Brain microvascular endothelial cell (primary cell): Measurements from ENCODE around the gene TFAP2E.
A peak's percentile ranks its signal among the peaks of the same experiment; 100 is the strongest.

Experiments
- DNase-seq: peaks from one replicate; pipeline ENCODE4 v3.0.0-alpha.2; 2020
- H3K27ac ChIP-seq: fragments of 250-450 bp; sonication (Bioruptor Pico); 2 replicates; pipeline ENCODE4 v1.5.1; 2020; ENCODE audit warnings: mild to moderate bottlenecking, moderate library complexity
- H3K27me3 ChIP-seq: fragments of 250-450 bp; sonication (Bioruptor Pico); replicated peaks from 2 replicates; pipeline ENCODE4 v1.5.1; 2020; ENCODE audit warnings: mild to moderate bottlenecking
- H3K36me3 ChIP-seq: fragments of 250-450 bp; sonication (Bioruptor Pico); replicated peaks from 2 replicates; pipeline ENCODE4 v1.5.1; 2020; ENCODE audit warnings: mild to moderate bottlenecking
- H3K4me3 ChIP-seq: 2 replicates; pipeline ENCODE4 v1.5.1; 2011; ENCODE audit warnings: low read depth, mild to moderate bottlenecking, control low read depth, low read length, moderate library complexity
- in situ Hi-C: cut with HindIII; loops from 2 replicates; pipeline ENCODE4 v1.10.0; 2017; ENCODE audit warnings: low sequenced_read_pairs, low pct_ligation_motif_present
- TF ChIP-seq, protein P1 (sequence below): IDR thresholded peaks from 2 replicates; pipeline ENCODE4 v1.5.1; 2011; ENCODE audit warnings: low read depth, mild to moderate bottlenecking, moderate library complexity, low read length, control low read depth, inconsistent platforms; ENCODE audit errors: missing control alignments

Gene TFAP2E

GRCh38 chr1:35603468-35603867 lies 30.4 kb downstream of the TFAP2E start:
- Histone ChIP-seq H3K4me3 (no peak overlapping the region), H3K27me3 (no peaks in the 10 kb centered on the region), H3K36me3 (peaks cover 34% of the 10 kb centered on the region), H3K27ac (no peak overlapping the region)
- no peak for DNase-seq
- in situ Hi-C loops = no loop called here
- TF ChIP-seq, protein P1, sequence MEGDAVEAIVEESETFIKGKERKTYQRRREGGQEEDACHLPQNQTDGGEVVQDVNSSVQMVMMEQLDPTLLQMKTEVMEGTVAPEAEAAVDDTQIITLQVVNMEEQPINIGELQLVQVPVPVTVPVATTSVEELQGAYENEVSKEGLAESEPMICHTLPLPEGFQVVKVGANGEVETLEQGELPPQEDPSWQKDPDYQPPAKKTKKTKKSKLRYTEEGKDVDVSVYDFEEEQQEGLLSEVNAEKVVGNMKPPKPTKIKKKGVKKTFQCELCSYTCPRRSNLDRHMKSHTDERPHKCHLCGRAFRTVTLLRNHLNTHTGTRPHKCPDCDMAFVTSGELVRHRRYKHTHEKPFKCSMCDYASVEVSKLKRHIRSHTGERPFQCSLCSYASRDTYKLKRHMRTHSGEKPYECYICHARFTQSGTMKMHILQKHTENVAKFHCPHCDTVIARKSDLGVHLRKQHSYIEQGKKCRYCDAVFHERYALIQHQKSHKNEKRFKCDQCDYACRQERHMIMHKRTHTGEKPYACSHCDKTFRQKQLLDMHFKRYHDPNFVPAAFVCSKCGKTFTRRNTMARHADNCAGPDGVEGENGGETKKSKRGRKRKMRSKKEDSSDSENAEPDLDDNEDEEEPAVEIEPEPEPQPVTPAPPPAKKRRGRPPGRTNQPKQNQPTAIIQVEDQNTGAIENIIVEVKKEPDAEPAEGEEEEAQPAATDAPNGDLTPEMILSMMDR = no peak

DNA sequence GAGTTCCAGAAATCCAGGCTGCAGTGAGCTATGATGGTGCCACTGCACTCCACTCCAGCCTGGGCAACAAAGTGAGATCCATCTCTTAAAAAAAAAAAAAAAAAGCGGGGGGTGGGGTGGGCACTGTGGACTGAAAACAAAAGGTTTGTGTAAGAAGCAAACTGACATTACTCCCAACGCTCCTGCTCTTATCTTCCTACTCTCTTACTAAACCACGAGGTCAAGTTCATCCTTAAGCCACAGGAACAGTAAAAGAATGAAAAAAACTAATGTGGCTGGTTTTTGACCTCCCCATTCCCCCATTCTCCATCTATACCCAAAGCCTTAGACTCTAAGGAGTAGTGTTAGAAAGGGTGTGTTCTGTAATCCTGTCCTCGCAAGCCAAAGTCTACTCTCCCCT lies 30.8 kb downstream of the TFAP2E start:
- in situ Hi-C loops = no loop called here
- Histone ChIP-seq H3K27ac (no peak overlapping the region), H3K4me3 (no peak overlapping the region), H3K36me3 (peaks cover 38% of the 10 kb centered on the region), H3K27me3 (no peaks in the 10 kb centered on the region)
- TF ChIP-seq, protein P1 = no peak
- peak; percentile 12 for DNase-seq

GRCh38 chr1:35605071-35605866 lies 32.2 kb downstream of the TFAP2E start:
- in situ Hi-C loops = no loop called here

DNA sequence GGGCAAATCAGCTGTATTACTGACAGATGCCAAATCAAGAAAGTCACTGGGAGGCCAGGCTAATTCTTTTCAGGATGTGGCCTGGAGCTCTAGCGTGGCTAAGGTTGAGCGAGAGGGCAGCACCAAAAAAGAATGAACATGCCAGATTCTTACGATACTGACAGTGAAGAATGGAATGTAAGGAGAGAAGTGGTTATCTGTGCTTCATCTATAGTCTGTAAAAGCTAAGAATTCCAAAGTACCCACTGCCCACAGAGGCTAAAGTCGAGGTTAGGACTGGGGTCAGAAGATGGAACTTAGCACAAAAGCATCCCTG lies 32.7 kb downstream of the TFAP2E start:
- Histone ChIP-seq H3K27ac (peak overlapping the region; percentile 63), H3K36me3 (peaks cover 44% of the 10 kb centered on the region), H3K4me3 (no peak overlapping the region), H3K27me3 (no peaks in the 10 kb centered on the region)
- in situ Hi-C loops = no loop called here
- peak; percentile 54 for DNase-seq
- TF ChIP-seq, protein P1 = no peak

More at GRCh38 chr1:35605071-35605866, 32.2 kb downstream of the TFAP2E start:
- H3K4me3 ChIP-seq = no peak overlapping the region
- peaks cover 47% of the 10 kb centered on the region for H3K36me3 ChIP-seq
- TF ChIP-seq, protein P1 = no peak
- no peaks in the 10 kb centered on the region for H3K27me3 ChIP-seq
- DNase-seq = no peak
- H3K27ac ChIP-seq = peak overlapping the region; percentile 63

- Histone ChIP-seq H3K27ac (no peak overlapping the region), H3K27me3 (no peaks in the 10 kb centered on the region), H3K4me3 (no peak overlapping the region), H3K36me3 (peaks cover 27% of the 10 kb centered on the region)
- in situ Hi-C loops = no loop called here
- no peak for DNase-seq
- TF ChIP-seq, protein P1 = no peak
Observed at GRCh38 chr1:35611655-35612054, 38.5 kb downstream of the TFAP2E start.

DNA sequence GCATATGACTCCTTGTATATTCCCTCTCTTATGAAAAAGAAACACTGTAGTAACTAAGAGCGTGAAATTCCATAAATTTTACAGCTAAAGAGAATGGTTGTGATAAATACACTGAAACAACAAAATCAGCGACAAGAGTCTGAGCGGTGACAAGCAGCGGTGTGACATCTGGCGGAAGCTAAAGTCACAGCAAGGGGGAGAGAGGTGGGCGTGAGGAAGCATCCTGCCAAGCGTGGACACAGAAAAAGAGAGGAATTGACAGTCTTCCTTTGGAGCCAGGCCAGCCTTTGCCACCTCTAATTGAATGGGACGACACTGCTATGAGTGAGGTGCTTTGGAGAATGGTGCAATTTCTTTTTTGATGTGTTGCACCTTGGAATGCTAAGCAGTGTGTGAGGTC lies 42.3 kb downstream of the TFAP2E start:
- DNase-seq = no peak
- TF ChIP-seq, protein P1 = no peak
- Histone ChIP-seq H3K4me3 (no peak overlapping the region), H3K27me3 (no peaks in the 10 kb centered on the region), H3K36me3 (peaks cover 16% of the 10 kb centered on the region), H3K27ac (no peak overlapping the region)
- in situ Hi-C loops = no loop called here
